T-helper 17 cell (primary cell): ENCODE results near the gene PNPLA2. TPM values are rescaled to one million over a fixed set of nuclear protein-coding genes. Genes with fewer than 3 reads are reported as not detected.

Experiments used
- ATAC-seq: fragments of 150-1000 bp; cut with Tn5 transposase; 2 replicates; pipeline ENCODE4 v1.10.0; 2021; ENCODE audit warnings: mild to moderate bottlenecking, moderate library complexity
- DNase-seq, 3 donors: peaks; one replicate each; pipeline versions ENCODE4 v3.0.0 to v3.0.0-alpha.2; 2020 to 2021
- H3K9me3 ChIP-seq: one replicate; pipeline ENCODE4 v1.7.0; 2013; ENCODE audit warnings: low read length, mild to moderate bottlenecking; ENCODE audit not compliant: control insufficient read depth, poor library complexity, severe bottlenecking
- H3K27ac Mint-ChIP-seq: one replicate; pipeline ENCODE4 v1.8.0; 2022; ENCODE audit warnings: mild to moderate bottlenecking, moderate library complexity, mixed read lengths
- H3K27me3 Mint-ChIP-seq: one replicate; pipeline ENCODE4 v1.8.0; 2022; ENCODE audit warnings: mixed read lengths
- H3K36me3 Mint-ChIP-seq: one replicate; pipeline ENCODE4 v1.8.0; 2022; ENCODE audit warnings: low read depth, mixed read lengths
- H3K4me1 Mint-ChIP-seq: one replicate; pipeline ENCODE4 v1.8.0; 2022; ENCODE audit warnings: mild to moderate bottlenecking, mixed read lengths
- H3K4me3 Mint-ChIP-seq: one replicate; pipeline ENCODE4 v1.8.0; 2022; ENCODE audit warnings: mild to moderate bottlenecking, moderate library complexity, mixed read lengths
- total RNA-seq, 4 donors: library from RNA in 2 of 4; stranded (reverse) in 2 of 4; gene quantifications; one replicate each; pipeline ENCODE4 v1.2.3 and lab custom pipeline; 2022 to 2026

The PNPLA2 gene
- total RNA-seq, 2 donors from 2014 or later = 178 to 182 TPM

- Mint-ChIP-seq H3K4me3 (peak within 1 kb of the TSS; percentile 96), H3K27ac (peak within 1 kb of the TSS; percentile 81), H3K4me1 (peaks cover 10% of the 10 kb centered on the region), H3K27me3 (no peaks in the 10 kb centered on the region), H3K36me3 (no peaks in the 10 kb centered on the region)
- H3K9me3 ChIP-seq = no peaks in the 10 kb centered on the region
- peak; percentile 73 for ATAC-seq
- DNase-seq = peak; percentile 76 to 84 (median 82)
Measured at GRCh38 chr11:798093-798713, 20.5 kb upstream of the PNPLA2 start, which contains the start of gene SLC25A22. Gene SLC25A22, minus strand, starts transcription at chr11:798281. Its CDS starts 3,275 bp downstream, at chr11:795006.

- peaks cover 10% of the 10 kb centered on the region for H3K4me1 Mint-ChIP-seq
- H3K27ac Mint-ChIP-seq = no peak overlapping the region
- no peak for ATAC-seq
- no peaks in the 10 kb centered on the region for H3K27me3 Mint-ChIP-seq
- DNase-seq = no peak
- H3K36me3 Mint-ChIP-seq = no peaks in the 10 kb centered on the region
- H3K9me3 ChIP-seq = no peaks in the 10 kb centered on the region
- no peak overlapping the region for H3K4me3 Mint-ChIP-seq
Measured at GRCh38 chr11:799641-800316, 18.9 kb upstream of the PNPLA2 start.

- no peaks in the 10 kb centered on the region for H3K27me3 Mint-ChIP-seq
- ATAC-seq (no peak), DNase-seq (no peak)
- H3K4me3 Mint-ChIP-seq = no peak overlapping the region
- H3K27ac Mint-ChIP-seq = no peak overlapping the region
- H3K36me3 Mint-ChIP-seq = no peaks in the 10 kb centered on the region
- no peaks in the 10 kb centered on the region for H3K9me3 ChIP-seq
- H3K4me1 Mint-ChIP-seq = peaks cover 11% of the 10 kb centered on the region
Measured at GRCh38 chr11:800473-800872, 18.2 kb upstream of the PNPLA2 start.

DNA sequence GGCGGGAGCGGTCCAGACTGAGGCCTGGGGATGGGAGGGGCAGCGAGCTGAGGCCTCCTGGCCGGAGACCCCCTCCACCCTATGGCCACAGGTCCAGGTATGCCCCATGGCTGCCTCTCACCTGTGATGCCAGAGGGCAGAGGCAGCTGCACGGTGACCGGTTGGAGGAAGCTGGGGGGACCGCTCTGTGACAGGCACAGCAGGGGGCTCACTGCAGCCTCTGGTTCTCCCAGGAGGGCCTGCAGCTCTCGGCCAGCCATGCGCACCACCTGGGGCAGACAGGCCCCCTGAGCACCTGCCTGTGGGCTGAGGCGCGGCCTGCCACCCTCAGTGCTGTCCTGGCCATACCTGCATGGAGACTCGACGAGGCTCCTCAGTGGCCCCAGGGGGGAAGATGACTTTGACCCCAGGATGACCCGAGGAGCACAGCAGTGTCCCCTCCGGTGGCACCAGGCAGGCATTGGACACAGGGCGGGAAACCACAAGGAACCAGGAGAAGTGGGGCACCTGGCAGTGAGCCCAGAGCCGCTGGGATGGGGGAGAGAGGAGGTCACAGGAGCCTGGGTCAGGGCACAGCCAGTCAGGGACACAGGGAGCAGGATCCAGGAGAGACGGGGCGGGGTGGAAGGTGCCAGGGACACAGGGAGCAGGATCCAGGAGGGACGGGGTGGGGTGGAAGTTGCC, 17.5 kb upstream of the PNPLA2 start:
- DNase-seq = no peak
- no peaks in the 10 kb centered on the region for H3K36me3 Mint-ChIP-seq
- H3K4me1 Mint-ChIP-seq = peaks cover 10% of the 10 kb centered on the region
- H3K4me3 Mint-ChIP-seq = no peak overlapping the region
- H3K9me3 ChIP-seq = no peaks in the 10 kb centered on the region
- no peaks in the 10 kb centered on the region for H3K27me3 Mint-ChIP-seq
- no peak overlapping the region for H3K27ac Mint-ChIP-seq
- ATAC-seq = no peak

- peaks cover 3% of the 10 kb centered on the region for H3K4me1 Mint-ChIP-seq
- DNase-seq = no peak
- H3K36me3 Mint-ChIP-seq = no peaks in the 10 kb centered on the region
- ATAC-seq = no peak
- H3K9me3 ChIP-seq = no peaks in the 10 kb centered on the region
- no peak overlapping the region for H3K4me3 Mint-ChIP-seq
- no peak overlapping the region for H3K27ac Mint-ChIP-seq
- no peaks in the 10 kb centered on the region for H3K27me3 Mint-ChIP-seq
Measured at GRCh38 chr11:802018-802617, 16.6 kb upstream of the PNPLA2 start.

GRCh38 chr11:802693-803466, 15.8 kb upstream of the PNPLA2 start:
- no peak for DNase-seq
- H3K9me3 ChIP-seq = no peaks in the 10 kb centered on the region
- H3K36me3 Mint-ChIP-seq = no peaks in the 10 kb centered on the region
- peak overlapping the region; percentile 63 for H3K4me3 Mint-ChIP-seq
- ATAC-seq = no peak
- no peaks in the 10 kb centered on the region for H3K27me3 Mint-ChIP-seq
- peaks cover 5% of the 10 kb centered on the region for H3K4me1 Mint-ChIP-seq
- H3K27ac Mint-ChIP-seq = no peak overlapping the region

DNA sequence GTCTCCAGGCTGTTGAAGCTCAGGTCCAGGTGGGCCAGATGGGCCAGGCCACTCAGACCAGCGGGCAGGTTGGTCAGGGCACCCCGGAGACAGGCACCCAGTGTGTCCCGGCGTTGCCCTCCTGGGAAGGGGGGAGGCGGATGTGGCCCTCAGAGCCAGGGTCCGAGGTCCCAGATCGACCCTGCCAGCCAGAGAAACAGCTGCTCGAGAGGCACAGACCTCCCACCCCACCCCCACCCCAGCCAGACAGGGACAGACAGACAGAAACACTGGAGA, 15.3 kb upstream of the PNPLA2 start:
- Mint-ChIP-seq H3K36me3 (no peaks in the 10 kb centered on the region), H3K27me3 (no peaks in the 10 kb centered on the region), H3K27ac (no peak overlapping the region), H3K4me3 (peak overlapping the region; percentile 63), H3K4me1 (peaks cover 6% of the 10 kb centered on the region)
- ATAC-seq = no peak
- H3K9me3 ChIP-seq = no peaks in the 10 kb centered on the region
- no peak for DNase-seq

- no peaks in the 10 kb centered on the region for H3K27me3 Mint-ChIP-seq
- no peaks in the 10 kb centered on the region for H3K36me3 Mint-ChIP-seq
- H3K4me3 Mint-ChIP-seq = peak overlapping the region; percentile 84
- ATAC-seq = no peak
- peaks cover 10% of the 10 kb centered on the region for H3K4me1 Mint-ChIP-seq
- no peaks in the 10 kb centered on the region for H3K9me3 ChIP-seq
- H3K27ac Mint-ChIP-seq = no peak overlapping the region
- DNase-seq = no peak
Measured at GRCh38 chr11:803770-804598, 14.7 kb upstream of the PNPLA2 start.

DNA sequence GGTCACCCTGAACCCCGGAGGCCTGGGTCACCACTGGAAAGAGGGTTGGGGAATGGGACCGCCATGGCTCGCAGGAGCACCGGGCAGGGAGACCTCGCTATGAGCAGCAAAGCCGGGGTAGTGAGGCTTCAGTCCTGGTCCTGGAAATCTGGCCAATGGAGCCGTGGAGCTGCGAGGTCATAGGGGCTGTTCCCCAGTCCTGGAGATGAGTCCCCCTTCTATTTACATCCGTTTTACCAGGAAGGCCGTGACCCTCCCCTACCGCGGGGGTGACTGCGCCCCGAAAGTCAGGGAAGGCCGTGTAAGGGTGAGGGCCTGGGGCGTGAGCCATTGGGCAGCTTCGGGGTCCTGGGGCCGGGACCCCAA, 14.1 kb upstream of the PNPLA2 start:
- peaks cover 10% of the 10 kb centered on the region for H3K4me1 Mint-ChIP-seq
- peak overlapping the region; percentile 84 for H3K4me3 Mint-ChIP-seq
- H3K36me3 Mint-ChIP-seq = no peaks in the 10 kb centered on the region
- ATAC-seq = no peak
- DNase-seq = no peak
- H3K27ac Mint-ChIP-seq = no peak overlapping the region
- no peaks in the 10 kb centered on the region for H3K27me3 Mint-ChIP-seq
- no peaks in the 10 kb centered on the region for H3K9me3 ChIP-seq

GRCh38 chr11:808427-809286, 10.1 kb upstream of the PNPLA2 start:
- ATAC-seq = peak; percentile 0
- H3K9me3 ChIP-seq = no peaks in the 10 kb centered on the region
- Mint-ChIP-seq H3K4me3 (peak overlapping the region; percentile 90), H3K4me1 (peaks cover 21% of the 10 kb centered on the region), H3K27ac (peak overlapping the region; percentile 97), H3K36me3 (peaks cover under 1% of the 10 kb centered on the region), H3K27me3 (no peaks in the 10 kb centered on the region)
- peak in 1 of 3 donors; percentile 34 for DNase-seq

DNA sequence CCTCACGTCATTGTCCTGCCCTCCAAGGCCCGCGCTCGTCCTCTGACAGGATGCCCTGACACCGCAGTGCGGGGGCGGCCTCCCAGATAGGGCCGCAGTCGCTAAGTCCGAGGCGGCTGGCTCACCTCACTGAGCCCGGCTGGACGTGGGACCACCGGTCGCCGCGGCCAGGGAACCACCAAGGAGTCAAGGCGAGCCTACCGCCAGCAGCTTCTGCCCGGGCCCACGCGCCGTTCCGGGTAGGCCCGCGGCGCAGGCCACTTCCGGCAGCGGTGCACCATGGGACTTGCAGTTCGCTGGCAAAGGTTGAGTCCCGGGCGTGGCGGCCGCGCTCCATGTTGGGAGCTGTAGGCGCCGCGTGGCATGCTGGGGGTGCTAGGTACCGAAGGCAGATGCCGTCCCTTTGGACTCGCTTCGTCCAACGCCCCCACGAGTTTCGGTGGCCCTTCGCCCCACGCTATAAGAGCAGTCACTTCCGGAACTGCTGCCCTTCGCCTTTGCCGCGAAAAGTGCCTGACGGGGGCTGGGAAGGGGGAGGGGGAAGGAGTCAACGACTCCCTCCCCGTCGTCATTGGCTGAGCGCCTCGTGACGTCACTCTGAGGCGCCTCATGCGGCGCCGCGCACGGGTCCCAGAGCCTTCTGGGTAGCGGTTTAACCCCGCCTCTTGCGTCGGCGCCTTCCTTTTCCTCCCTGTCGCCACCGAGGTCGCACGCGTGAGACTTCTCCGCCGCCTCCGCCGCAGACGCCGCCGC, 9.3 kb upstream of the PNPLA2 start, which contains the start of gene RPLP2:
TSS of gene RPLP2 (plus strand) at position 681 of the 753 bp plus-strand sequence. CDS start 268 bp downstream, outside the sequence.
- ATAC-seq (peak; percentile 87), DNase-seq (peak; percentile 94 to 96 (median 95))
- Mint-ChIP-seq H3K27ac (peak within 1 kb of the TSS; percentile 97), H3K36me3 (peaks cover 3% of the 10 kb centered on the region), H3K4me1 (peaks cover 21% of the 10 kb centered on the region), H3K27me3 (no peaks in the 10 kb centered on the region), H3K4me3 (peak within 1 kb of the TSS; percentile 90)
- H3K9me3 ChIP-seq = no peaks in the 10 kb centered on the region
